OCI-LY1 (cell line): Measurements from ENCODE around the gene SAMD14.
A peak's percentile ranks its signal among the peaks of the same experiment; 100 is the strongest.

Experiments
- H2AFZ ChIP-seq: fragments of 200-600 bp; sonication (generic), shearing (Covaris generic); 2 replicates; pipeline ENCODE4 v1.6.0; 2014; ENCODE audit warnings: antibody characterized with exemption, mild to moderate bottlenecking, low read length
- H3F3A ChIP-seq: fragments of 200-600 bp; sonication (generic), shearing (Covaris generic); 2 replicates; pipeline ENCODE4 v1.6.0; 2014; ENCODE audit warnings: mild to moderate bottlenecking, antibody characterized with exemption, low read length, moderate library complexity; ENCODE audit not compliant: insufficient read depth
- H3K27ac ChIP-seq: fragments of 200-600 bp; sonication (generic); 2 replicates; pipeline ENCODE4 v1.5.1; 2014; ENCODE audit warnings: low read length, mixed run types, mild to moderate bottlenecking, low read depth; ENCODE audit not compliant: poor library complexity, severe bottlenecking
- H3K27me3 ChIP-seq: fragments of 200-600 bp; sonication (generic); 2 replicates; pipeline ENCODE4 v1.6.0; 2014; ENCODE audit warnings: antibody characterized with exemption, mild to moderate bottlenecking, low read length, moderate library complexity; ENCODE audit not compliant: insufficient read depth
- H3K36me3 ChIP-seq: fragments of 200-600 bp; sonication (generic); 2 replicates; pipeline ENCODE4 v1.6.1; 2014; ENCODE audit warnings: mild to moderate bottlenecking, antibody characterized with exemption, low read length, moderate library complexity, mixed read lengths; ENCODE audit not compliant: insufficient read depth
- H3K4me1 ChIP-seq: fragments of 200-600 bp; sonication (generic); 2 replicates; pipeline ENCODE4 v1.5.1; 2014; ENCODE audit warnings: mild to moderate bottlenecking, low read length, moderate library complexity; ENCODE audit not compliant: insufficient read depth, severe bottlenecking
- H3K4me2 ChIP-seq: fragments of 200-600 bp; sonication (generic), shearing (Covaris generic); 2 replicates; pipeline ENCODE4 v1.6.1; 2014; ENCODE audit warnings: low read length
- H3K4me3 ChIP-seq: fragments of 200-600 bp; sonication (generic); 2 replicates; pipeline ENCODE4 v1.5.1; 2014; ENCODE audit warnings: low read length, low read depth, mild to moderate bottlenecking, mixed read lengths; ENCODE audit not compliant: poor library complexity, severe bottlenecking
- H3K79me2 ChIP-seq: fragments of 200-600 bp; shearing (Covaris generic); 2 replicates; pipeline ENCODE4 v1.6.1; 2016; ENCODE audit warnings: mixed run types, low read length, mixed read lengths; ENCODE audit not compliant: insufficient read depth
- H3K9ac ChIP-seq: fragments of 200-600 bp; sonication (generic), shearing (Covaris generic); 2 replicates; pipeline ENCODE4 v1.6.1; 2014; ENCODE audit warnings: mild to moderate bottlenecking, low read length, mixed read lengths
- H3K9me2 ChIP-seq: fragments of 200-600 bp; sonication (generic), shearing (Covaris generic); 2 replicates; pipeline ENCODE4 v1.6.1; 2014; ENCODE audit warnings: low read depth, mild to moderate bottlenecking, low read length, mixed read lengths
- H3K9me3 ChIP-seq: fragments of 200-600 bp; shearing (Covaris generic); 2 replicates; pipeline ENCODE4 v1.6.1; 2014; ENCODE audit warnings: low read length, mixed read lengths
- H4K20me1 ChIP-seq: fragments of 200-600 bp; sonication (generic), shearing (Covaris generic); 2 replicates; pipeline ENCODE4 v1.6.0; 2016; ENCODE audit warnings: mild to moderate bottlenecking, low read length; ENCODE audit not compliant: insufficient read depth
- EZH2 ChIP-seq: fragments of 200-600 bp; sonication (generic), shearing (Covaris generic); IDR thresholded peaks from 2 replicates; pipeline ENCODE4 v1.8.0; 2017; ENCODE audit warnings: borderline replicate concordance, mixed run types, mild to moderate bottlenecking, antibody characterized with exemption, low read length, moderate library complexity, mixed read lengths
- TF ChIP-seq, protein P1 (sequence below): fragments of 200-600 bp; sonication (generic), shearing (Covaris generic); IDR thresholded peaks from 2 replicates; pipeline ENCODE4 v1.5.1; 2017; ENCODE audit warnings: mild to moderate bottlenecking, antibody characterized with exemption, low read length, moderate library complexity, mixed read lengths

SAMD14 gene

DNA sequence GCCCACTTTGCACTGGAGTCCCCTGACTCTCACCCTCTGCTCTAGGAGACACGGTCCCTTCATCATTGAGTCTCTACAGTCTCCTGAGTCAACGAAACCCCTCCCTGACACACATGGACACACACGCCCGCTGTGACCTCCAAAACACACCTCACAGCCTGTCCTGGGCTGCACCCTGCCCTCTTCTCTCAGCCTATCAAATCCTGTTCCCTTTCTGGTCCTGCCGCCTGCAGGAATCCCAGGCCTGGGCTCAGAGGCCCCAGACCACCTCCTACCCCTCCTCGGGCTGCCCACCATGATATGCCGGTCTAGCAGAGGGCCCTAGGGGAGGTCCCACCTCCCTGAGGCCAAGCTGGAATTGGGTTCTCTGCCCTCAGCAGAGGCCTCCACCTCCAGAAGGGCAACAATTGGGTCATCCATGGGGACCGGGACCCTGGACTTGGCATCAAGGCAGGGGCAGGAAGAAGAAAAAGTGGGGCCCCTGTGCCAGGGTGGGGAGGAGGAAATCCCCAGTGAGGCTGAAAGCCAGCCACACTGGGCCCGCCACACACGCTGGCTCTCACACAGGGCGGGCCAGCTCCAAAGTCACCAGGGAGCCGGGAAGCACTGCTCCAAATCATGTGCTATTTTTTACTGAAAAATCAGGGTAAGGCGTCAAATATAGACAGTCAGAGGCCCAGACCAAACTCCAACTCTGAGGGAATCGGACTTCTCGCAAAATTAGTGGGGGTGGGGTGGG lies 17.1 kb upstream of the SAMD14 start:
- Histone ChIP-seq H2AFZ (no peak overlapping the region), H3K4me2 (peak overlapping the region; percentile 69), H3K4me3 (peak overlapping the region; percentile 80), H3K9me2 (no peaks in the 10 kb centered on the region), H3K27me3 (no peaks in the 10 kb centered on the region), H3K79me2 (no peaks in the 10 kb centered on the region), H3F3A (no peaks in the 10 kb centered on the region), H3K9ac (peak overlapping the region; percentile 93), H3K36me3 (peaks cover 36% of the 10 kb centered on the region), H4K20me1 (no peaks in the 10 kb centered on the region), H3K9me3 (no peaks in the 10 kb centered on the region), H3K27ac (peak overlapping the region; percentile 66), H3K4me1 (peaks cover 30% of the 10 kb centered on the region)
- TF ChIP-seq, protein P1, sequence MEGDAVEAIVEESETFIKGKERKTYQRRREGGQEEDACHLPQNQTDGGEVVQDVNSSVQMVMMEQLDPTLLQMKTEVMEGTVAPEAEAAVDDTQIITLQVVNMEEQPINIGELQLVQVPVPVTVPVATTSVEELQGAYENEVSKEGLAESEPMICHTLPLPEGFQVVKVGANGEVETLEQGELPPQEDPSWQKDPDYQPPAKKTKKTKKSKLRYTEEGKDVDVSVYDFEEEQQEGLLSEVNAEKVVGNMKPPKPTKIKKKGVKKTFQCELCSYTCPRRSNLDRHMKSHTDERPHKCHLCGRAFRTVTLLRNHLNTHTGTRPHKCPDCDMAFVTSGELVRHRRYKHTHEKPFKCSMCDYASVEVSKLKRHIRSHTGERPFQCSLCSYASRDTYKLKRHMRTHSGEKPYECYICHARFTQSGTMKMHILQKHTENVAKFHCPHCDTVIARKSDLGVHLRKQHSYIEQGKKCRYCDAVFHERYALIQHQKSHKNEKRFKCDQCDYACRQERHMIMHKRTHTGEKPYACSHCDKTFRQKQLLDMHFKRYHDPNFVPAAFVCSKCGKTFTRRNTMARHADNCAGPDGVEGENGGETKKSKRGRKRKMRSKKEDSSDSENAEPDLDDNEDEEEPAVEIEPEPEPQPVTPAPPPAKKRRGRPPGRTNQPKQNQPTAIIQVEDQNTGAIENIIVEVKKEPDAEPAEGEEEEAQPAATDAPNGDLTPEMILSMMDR: no peak
- TF ChIP-seq EZH2: no peak

DNA sequence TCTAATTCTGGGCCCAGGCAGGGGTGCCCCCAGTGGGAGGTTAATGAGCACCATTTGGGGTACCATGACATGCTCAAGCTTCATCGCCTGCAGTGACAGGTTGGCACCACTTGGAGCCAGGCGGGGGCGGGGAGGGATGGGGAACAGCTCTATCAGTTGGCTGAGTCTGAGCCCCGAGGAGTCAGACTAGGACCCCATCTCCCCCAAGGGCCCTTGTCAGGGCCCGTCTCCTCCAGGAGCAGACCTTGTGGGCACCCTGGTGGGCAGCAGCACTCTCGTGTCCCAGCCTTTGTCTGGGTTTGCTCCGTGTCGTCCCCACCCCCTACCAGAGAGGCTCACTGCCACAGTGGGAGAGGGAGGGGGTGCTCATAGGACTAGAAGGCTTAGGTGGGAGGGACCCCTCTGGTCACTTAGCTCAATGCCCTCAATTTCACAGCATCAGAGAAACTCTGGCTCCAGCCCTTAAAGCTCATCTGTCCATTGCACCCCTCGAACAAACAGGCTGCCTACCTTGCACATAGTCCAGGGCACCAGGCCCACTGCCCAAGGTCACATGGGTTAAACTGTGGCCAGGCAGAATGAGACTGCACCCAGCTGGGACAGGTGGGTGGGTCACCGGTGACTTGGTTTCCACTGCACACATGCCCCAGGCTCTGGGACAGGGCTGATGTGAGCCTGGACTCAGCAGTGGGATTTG lies 16.4 kb upstream of the SAMD14 start:
- TF ChIP-seq, protein P1: peak; percentile 12; the same call in 1 of the 2 replicates
- no peak for TF ChIP-seq EZH2
- Histone ChIP-seq H3K9ac (no peak overlapping the region; the same call in 1 of the 2 replicates), H3K9me2 (no peaks in the 10 kb centered on the region), H4K20me1 (no peaks in the 10 kb centered on the region), H3K9me3 (no peaks in the 10 kb centered on the region), H3K36me3 (peaks cover 42% of the 10 kb centered on the region), H3K27me3 (no peaks in the 10 kb centered on the region), H3F3A (no peaks in the 10 kb centered on the region), H3K79me2 (no peaks in the 10 kb centered on the region), H3K27ac (peak overlapping the region; percentile 66), H2AFZ (no peak overlapping the region), H3K4me3 (peak overlapping the region; percentile 80), H3K4me2 (peak overlapping the region; percentile 69), H3K4me1 (peaks cover 24% of the 10 kb centered on the region)

DNA sequence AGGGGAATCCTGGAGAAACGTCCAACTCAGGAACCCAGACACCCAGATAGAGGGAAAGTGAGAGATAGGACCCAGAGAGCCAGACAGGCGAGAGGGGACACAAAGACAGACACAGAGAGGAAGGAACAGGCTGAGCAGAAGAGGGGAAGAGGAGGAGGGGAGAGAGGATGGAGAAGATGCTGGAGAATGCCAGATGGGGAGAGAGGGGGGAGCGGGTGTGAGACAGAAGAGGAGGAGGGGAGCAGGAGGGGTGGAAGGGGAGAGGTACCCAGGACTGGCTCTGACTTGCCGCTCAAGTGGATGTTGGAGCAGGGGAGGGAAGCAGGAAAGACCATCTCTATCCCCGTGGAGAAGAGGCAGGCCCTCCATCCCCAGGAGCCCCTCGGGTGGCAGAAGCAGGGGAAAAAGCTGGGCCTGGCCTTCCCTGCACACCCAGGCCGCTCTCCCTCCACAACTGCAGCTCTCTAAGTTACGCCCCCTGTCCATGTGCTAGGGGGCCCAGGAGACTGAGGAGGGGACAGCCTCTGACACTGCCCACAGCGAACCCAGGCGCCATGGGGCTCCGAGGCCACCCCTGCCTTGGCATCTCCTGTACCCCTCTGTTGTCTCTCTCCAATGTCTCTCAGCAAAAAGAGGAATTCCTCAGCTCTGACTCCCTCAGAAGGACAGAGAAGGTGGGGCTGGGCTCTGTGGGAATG lies 15.7 kb upstream of the SAMD14 start:
- Histone ChIP-seq H3K9me3 (no peaks in the 10 kb centered on the region), H3K36me3 (peaks cover 49% of the 10 kb centered on the region), H3K9me2 (no peaks in the 10 kb centered on the region), H3K27ac (peak overlapping the region; percentile 66), H3K4me1 (peaks cover 21% of the 10 kb centered on the region), H4K20me1 (no peaks in the 10 kb centered on the region), H3K4me3 (no peak overlapping the region), H3K27me3 (no peaks in the 10 kb centered on the region), H3F3A (no peaks in the 10 kb centered on the region), H2AFZ (no peak overlapping the region), H3K4me2 (peak overlapping the region; percentile 69; the same call in 1 of the 2 replicates), H3K79me2 (no peaks in the 10 kb centered on the region), H3K9ac (no peak overlapping the region)
- no peak for TF ChIP-seq EZH2
- TF ChIP-seq, protein P1: no peak
